Prostate gland (tissue), 2 donors: ENCODE data around the gene BTBD9.

Experiments used
- CTCF ChIP-seq, 4 experiments: fragments of 200-600 bp in 2 of 4; fragments of 450-650 bp in 2 of 4; sonication (generic) in 2 of 4; IDR thresholded peaks; 1 replicate in 3 of 4; 2 replicates in 1 of 4; pipeline ENCODE4 v1.5.1; 2016 to 2019; ENCODE audit warnings: antibody characterized with exemption in 4 of 4, mild to moderate bottlenecking in 2 of 4, moderate library complexity in 2 of 4
- POLR2A ChIP-seq: fragments of 450-650 bp; IDR thresholded peaks from one replicate; pipeline ENCODE4 v1.6.1; 2016; ENCODE audit warnings: antibody characterized with exemption, mild to moderate bottlenecking
- POLR2AphosphoS5 ChIP-seq: sonication (generic); formaldehyde crosslinking; IDR thresholded peaks from one replicate; pipeline ENCODE4 v1.6.1; 2017; ENCODE audit warnings: antibody characterized with exemption

DNA sequence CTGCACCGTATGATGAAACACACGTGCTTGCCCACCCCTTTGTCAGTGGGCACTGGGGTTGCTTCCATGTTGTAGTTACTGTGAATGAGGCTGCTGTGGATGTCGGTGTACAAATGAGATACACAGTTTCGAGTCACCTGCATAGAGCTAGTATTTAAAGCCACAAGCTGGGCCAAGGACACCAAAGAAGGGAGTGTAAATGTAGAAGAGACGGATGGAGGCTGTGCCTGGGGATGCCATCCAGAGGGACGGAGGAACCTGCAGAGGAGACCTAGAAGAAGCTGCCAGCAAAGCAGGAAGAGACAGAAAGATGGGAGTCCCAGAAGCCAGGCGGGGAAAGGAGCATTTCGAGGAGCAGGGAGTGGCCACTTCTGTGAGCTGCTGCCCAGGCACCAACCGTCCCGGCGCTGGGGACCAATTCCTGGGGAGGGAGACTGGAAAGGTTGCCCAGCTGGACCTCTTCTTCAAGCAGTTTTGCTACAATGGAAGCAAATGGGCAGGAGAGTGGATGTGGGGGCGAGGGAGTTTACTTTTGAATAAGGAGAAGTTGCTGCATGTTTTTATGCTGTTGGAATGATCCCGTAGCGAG, 480.9 kb downstream of the BTBD9 start:
- TF ChIP-seq CTCF (IDR thresholded peaks at IDR 0.05) (no peak), POLR2A (no peak), POLR2AphosphoS5 (no peak)
